CD14-positive monocyte (primary cell): ENCODE data around the gene DRC7. TPM values are rescaled to one million over a fixed set of nuclear protein-coding genes. Genes with fewer than 3 reads are reported as not detected.

Experiments used
- DNase-seq, 3 donors: peaks; one replicate each; pipeline ENCODE4 v3.0.0-alpha.2; 2011 to 2022
- H2AFZ ChIP-seq: 2 replicates; pipeline ENCODE4 v1.6.0; 2012; ENCODE audit warnings: mild to moderate bottlenecking, low read depth, low read length, inconsistent platforms; ENCODE audit not compliant: insufficient read depth, poor library complexity, severe bottlenecking
- H3K27ac ChIP-seq, 2 donors: 1 replicate in 1 of 2; 2 replicates in 1 of 2; pipeline ENCODE4 v1.5.1; 2012 to 2013; ENCODE audit warnings: low read length in 2 of 2, control low read depth in 1 of 2, inconsistent platforms in 1 of 2, low read depth in 1 of 2, mild to moderate bottlenecking in 1 of 2
- H3K27me3 ChIP-seq, 2 donors: one replicate each; pipeline versions ENCODE4 v1.6.0 to v1.6.1; 2011 to 2013; ENCODE audit warnings: low read length in 2 of 2; ENCODE audit not compliant: control insufficient read depth in 2 of 2, insufficient read depth in 2 of 2
- H3K36me3 ChIP-seq, 2 donors: replicated peaks in 1 of 2; 1 replicate in 1 of 2; 2 replicates in 1 of 2; pipeline versions ENCODE4 v1.5.1 to v1.6.1; 2012 to 2013; ENCODE audit warnings: low read length in 2 of 2, control low read depth in 1 of 2, inconsistent platforms in 1 of 2, mild to moderate bottlenecking in 1 of 2; ENCODE audit not compliant: insufficient read depth in 2 of 2, control insufficient read depth in 1 of 2
- H3K4me1 ChIP-seq, 2 donors: 1 replicate in 1 of 2; 2 replicates in 1 of 2; pipeline versions ENCODE4 v1.5.1 to v1.6.1; 2012 to 2013; ENCODE audit warnings: low read length in 2 of 2, control low read depth in 1 of 2, inconsistent platforms in 1 of 2, mild to moderate bottlenecking in 1 of 2, moderate library complexity in 1 of 2; ENCODE audit not compliant: insufficient read depth in 2 of 2, control insufficient read depth in 1 of 2
- H3K4me2 ChIP-seq: replicated peaks from 2 replicates; pipeline ENCODE3; 2012; ENCODE audit warnings: low read length, moderate library complexity, mild to moderate bottlenecking; ENCODE audit not compliant: poor library complexity, severe bottlenecking; ENCODE audit errors: extremely low read depth
- H3K4me3 ChIP-seq, 3 experiments: fragments of 200-600 bp in 1 of 3; sonication (generic) in 1 of 3; replicated peaks in 1 of 3; 1 replicate in 2 of 3; 2 replicates in 1 of 3; pipeline ENCODE4 v1.5.1; 2011 to 2013; ENCODE audit warnings: low read length in 3 of 3, mild to moderate bottlenecking in 3 of 3, control low read depth in 2 of 3, low read depth in 2 of 3, inconsistent platforms in 1 of 3, moderate library complexity in 1 of 3
- H3K79me2 ChIP-seq: 2 replicates; pipeline ENCODE4 v1.6.0; 2012; ENCODE audit warnings: mild to moderate bottlenecking, control low read depth, inconsistent platforms, low read length, moderate library complexity; ENCODE audit not compliant: insufficient read depth
- H3K9ac ChIP-seq: 2 replicates; pipeline ENCODE4 v1.6.0; 2017; ENCODE audit warnings: low read length, mild to moderate bottlenecking; ENCODE audit not compliant: insufficient read depth, poor library complexity, severe bottlenecking
- H3K9me3 ChIP-seq, 2 donors: replicated peaks in 1 of 2; 1 replicate in 1 of 2; 2 replicates in 1 of 2; pipeline versions ENCODE4 v1.5.1 to v1.6.1; 2012 to 2013; ENCODE audit warnings: low read length in 2 of 2, control low read depth in 1 of 2; ENCODE audit not compliant: control insufficient read depth in 1 of 2, insufficient read depth in 1 of 2
- H4K20me1 ChIP-seq: 2 replicates; pipeline ENCODE4 v1.6.0; 2012; ENCODE audit warnings: mild to moderate bottlenecking, low read length, control low read depth, moderate library complexity; ENCODE audit not compliant: insufficient read depth
- H3K27ac Mint-ChIP-seq, 7 donors: one replicate each; pipeline ENCODE4 v1.8.0; 2020; ENCODE audit warnings: mild to moderate bottlenecking in 7 of 7, mixed read lengths in 7 of 7, moderate library complexity in 6 of 7, inconsistent platforms in 2 of 7
- H3K27me3 Mint-ChIP-seq, 3 donors: one replicate each; pipeline ENCODE4 v1.8.0; 2021 to 2022; ENCODE audit warnings: low read depth in 3 of 3, mild to moderate bottlenecking in 3 of 3, mixed read lengths in 3 of 3, moderate library complexity in 3 of 3, inconsistent platforms in 1 of 3
- H3K36me3 Mint-ChIP-seq, 2 donors: one replicate each; pipeline ENCODE4 v1.8.0; 2020; ENCODE audit warnings: mixed read lengths in 2 of 2, inconsistent platforms in 1 of 2, mild to moderate bottlenecking in 1 of 2
- H3K4me1 Mint-ChIP-seq: one replicate; pipeline ENCODE4 v1.8.0; 2020; ENCODE audit warnings: mild to moderate bottlenecking, mixed read lengths
- H3K4me3 Mint-ChIP-seq, 2 donors: one replicate each; pipeline ENCODE4 v1.8.0; 2020; ENCODE audit warnings: mild to moderate bottlenecking in 2 of 2, mixed read lengths in 2 of 2, moderate library complexity in 1 of 2
- H3K9me3 Mint-ChIP-seq, 7 donors: one replicate each; pipeline ENCODE4 v1.8.0; 2020 to 2022; ENCODE audit warnings: mixed read lengths in 7 of 7, mild to moderate bottlenecking in 6 of 7, moderate library complexity in 6 of 7, inconsistent platforms in 2 of 7
- WGBS: methylation state at CpG from one replicate; pipeline ENCODE4 v1.1.5; 2013; ENCODE audit warnings: missing lambda C conversion rate; ENCODE audit not compliant: insufficient coverage; 5-methylcytosine and 5-hydroxymethylcytosine counted together
- intact Hi-C, 2 donors: fragments of 100-400 bp; cut with micrococcal nuclease; formaldehyde crosslinking; loops; one replicate each; pipeline versions ENCODE4 v1.15.0 to v1.15.1; 2023
- polyA plus RNA-seq, 3 donors: library from polyadenylated mRNA; depleted of rRNA in 1 of 3; unstranded in 2 of 3; stranded (reverse) in 1 of 3; fragments of 300-500 nt in 2 of 3; fragments of >200 nt in 1 of 3; fragmentation: Illumina TruSeq in 2 of 3; gene quantifications; 1 replicate in 2 of 3; 2 replicates in 1 of 3; pipeline ENCODE4 v1.2.3, GENCODE V29; 2012 to 2021
- TF ChIP-seq, protein P1 (sequence below): fragments of 200-600 bp; IDR thresholded peaks from one replicate; pipeline ENCODE4 v1.8.0; 2022; ENCODE audit warnings: antibody characterized with exemption, mild to moderate bottlenecking

Gene DRC7
- polyA plus RNA-seq, 3 donors, result 0.11 to 0.41 TPM; not detected in 1

DNA sequence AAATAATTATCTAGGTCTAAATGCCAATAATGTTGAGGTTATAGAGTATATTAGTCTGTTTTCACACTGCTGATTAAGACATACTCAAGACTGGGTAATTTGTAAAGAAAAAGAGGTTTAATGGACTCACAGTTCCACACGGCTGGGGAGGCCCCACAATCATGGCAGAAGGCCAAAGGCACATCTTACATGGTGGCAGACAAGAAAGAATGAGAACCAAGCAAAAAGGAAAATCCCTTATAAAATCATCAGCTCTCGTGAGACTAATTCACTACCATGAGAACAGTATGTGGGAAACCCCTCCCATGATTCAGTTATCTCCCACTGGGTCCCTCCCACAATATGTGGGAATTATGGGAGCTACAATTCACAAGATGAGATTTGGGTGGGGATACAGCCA lies 38.1 kb downstream of the DRC7 start:
- intact Hi-C loops, result loop anchor here (5.0 to 10.0 kb wide), 5 partner anchors 35 to 428 kb away; partner anchors contain the start of genes CFAP20 (in 1 of the 2), DRC7 (in 1 of the 2) and POLR2C (in 1 of the 2)
- Histone ChIP-seq H3K27me3 (no peaks in the 10 kb centered on the region), H3K4me2 (no peak overlapping the region), H3K79me2 (no peaks in the 10 kb centered on the region), H3K27ac (no peak overlapping the region), H3K4me1 (peaks cover 22 to 26% of the 10 kb centered on the region in 2 donors), H3K36me3 (no peaks in the 10 kb centered on the region), H4K20me1 (no peaks in the 10 kb centered on the region), H2AFZ (no peak overlapping the region), H3K9me3 (no peaks in the 10 kb centered on the region), H3K4me3 (no peak overlapping the region), H3K9ac (no peak overlapping the region)
- H3K4me1 Mint-ChIP-seq, result peaks cover 21% of the 10 kb centered on the region
- no peak overlapping the region for H3K4me3 Mint-ChIP-seq
- H3K27ac Mint-ChIP-seq, result peak overlapping the region in 3 of 7 donors; percentile 15 to 62 (median 46)
- H3K9me3 Mint-ChIP-seq, result peaks cover 0 to 8% (median 0%) of the 10 kb centered on the region in 7 donors
- peak in 1 of 3 donors; percentile 30 for DNase-seq
- TF ChIP-seq, protein P1, sequence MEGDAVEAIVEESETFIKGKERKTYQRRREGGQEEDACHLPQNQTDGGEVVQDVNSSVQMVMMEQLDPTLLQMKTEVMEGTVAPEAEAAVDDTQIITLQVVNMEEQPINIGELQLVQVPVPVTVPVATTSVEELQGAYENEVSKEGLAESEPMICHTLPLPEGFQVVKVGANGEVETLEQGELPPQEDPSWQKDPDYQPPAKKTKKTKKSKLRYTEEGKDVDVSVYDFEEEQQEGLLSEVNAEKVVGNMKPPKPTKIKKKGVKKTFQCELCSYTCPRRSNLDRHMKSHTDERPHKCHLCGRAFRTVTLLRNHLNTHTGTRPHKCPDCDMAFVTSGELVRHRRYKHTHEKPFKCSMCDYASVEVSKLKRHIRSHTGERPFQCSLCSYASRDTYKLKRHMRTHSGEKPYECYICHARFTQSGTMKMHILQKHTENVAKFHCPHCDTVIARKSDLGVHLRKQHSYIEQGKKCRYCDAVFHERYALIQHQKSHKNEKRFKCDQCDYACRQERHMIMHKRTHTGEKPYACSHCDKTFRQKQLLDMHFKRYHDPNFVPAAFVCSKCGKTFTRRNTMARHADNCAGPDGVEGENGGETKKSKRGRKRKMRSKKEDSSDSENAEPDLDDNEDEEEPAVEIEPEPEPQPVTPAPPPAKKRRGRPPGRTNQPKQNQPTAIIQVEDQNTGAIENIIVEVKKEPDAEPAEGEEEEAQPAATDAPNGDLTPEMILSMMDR, result no peak
- no CpG with 5 or more reads among the region's 2 CpGs for WGBS
- H3K27me3 Mint-ChIP-seq, result peaks cover 0 to 3% (median under 1%) of the 10 kb centered on the region in 3 donors
- peaks cover 2 to 5% of the 10 kb centered on the region in 2 donors for H3K36me3 Mint-ChIP-seq

- H3K27ac Mint-ChIP-seq, result peak overlapping the region; percentile 84 to 98 (median 95)
- H3K4me3 ChIP-seq, result peak overlapping the region; percentile 79 to 93 (median 87)
- H2AFZ ChIP-seq, result peak overlapping the region; percentile 98
- H3K4me2 ChIP-seq, result peak overlapping the region; percentile 90
- no peaks in the 10 kb centered on the region for H3K9me3 ChIP-seq
- peaks cover 0 to 8% (median 0%) of the 10 kb centered on the region in 7 donors for H3K9me3 Mint-ChIP-seq
- TF ChIP-seq, protein P1, result no peak
- H3K79me2 ChIP-seq, result no peaks in the 10 kb centered on the region
- H3K27me3 Mint-ChIP-seq, result peaks cover 0 to 3% (median 2%) of the 10 kb centered on the region in 3 donors
- peak overlapping the region; percentile 41 to 88 for H3K27ac ChIP-seq
- peaks cover 21% of the 10 kb centered on the region for H3K4me1 Mint-ChIP-seq
- H3K27me3 ChIP-seq, result no peaks in the 10 kb centered on the region
- no peaks in the 10 kb centered on the region for H3K36me3 ChIP-seq
- intact Hi-C loops, result loop anchor here (5.0 to 10.0 kb wide), 5 partner anchors 37 to 430 kb away; partner anchors contain the start of genes CFAP20 (in 1 of the 2), DRC7 (in 1 of the 2) and POLR2C (in 1 of the 2)
- DNase-seq, result no peak
- H4K20me1 ChIP-seq, result no peaks in the 10 kb centered on the region
- peaks cover 9 to 10% of the 10 kb centered on the region in 2 donors for H3K36me3 Mint-ChIP-seq
- H3K4me3 Mint-ChIP-seq, result peak overlapping the region; percentile 96 to 99
- 27% methylated on average over 11 of the region's 20 CpGs for WGBS
- peaks cover 22 to 26% of the 10 kb centered on the region in 2 donors for H3K4me1 ChIP-seq
- peak overlapping the region; percentile 79 for H3K9ac ChIP-seq
These were observed 39.8 kb downstream of the DRC7 start for GRCh38 chr16:57734308-57734924.
